Renal cortex interstitium (tissue), 11 donors: ENCODE results near the gene RSRP1. TPM values are rescaled to one million over a fixed set of nuclear protein-coding genes. Genes with fewer than 3 reads are reported as not detected.
"Not testable (repeated sequence)": the region's sequence is repeated elsewhere in the genome, so short reads cannot be mapped to it uniquely, and the experiment has no call there.

Source experiments
- DNase-seq, 11 donors: peaks; one replicate each; pipeline ENCODE4 v3.0.0-alpha.2; 2013; ENCODE audit warnings: low read depth in 9 of 11, low spot score in 4 of 11; ENCODE audit errors: extremely low read depth in 1 of 11
- polyA plus RNA-seq, 3 donors: library from polyadenylated mRNA; unstranded; fragments of 120-200 nt; gene quantifications; one replicate each; pipeline ENCODE4 v1.2.1, GENCODE V29; 2013; ENCODE audit not compliant: insufficient read length in 3 of 3

RSRP1 gene
- polyA plus RNA-seq, 3 donors = 136 to 237 (median 209) TPM

DNA sequence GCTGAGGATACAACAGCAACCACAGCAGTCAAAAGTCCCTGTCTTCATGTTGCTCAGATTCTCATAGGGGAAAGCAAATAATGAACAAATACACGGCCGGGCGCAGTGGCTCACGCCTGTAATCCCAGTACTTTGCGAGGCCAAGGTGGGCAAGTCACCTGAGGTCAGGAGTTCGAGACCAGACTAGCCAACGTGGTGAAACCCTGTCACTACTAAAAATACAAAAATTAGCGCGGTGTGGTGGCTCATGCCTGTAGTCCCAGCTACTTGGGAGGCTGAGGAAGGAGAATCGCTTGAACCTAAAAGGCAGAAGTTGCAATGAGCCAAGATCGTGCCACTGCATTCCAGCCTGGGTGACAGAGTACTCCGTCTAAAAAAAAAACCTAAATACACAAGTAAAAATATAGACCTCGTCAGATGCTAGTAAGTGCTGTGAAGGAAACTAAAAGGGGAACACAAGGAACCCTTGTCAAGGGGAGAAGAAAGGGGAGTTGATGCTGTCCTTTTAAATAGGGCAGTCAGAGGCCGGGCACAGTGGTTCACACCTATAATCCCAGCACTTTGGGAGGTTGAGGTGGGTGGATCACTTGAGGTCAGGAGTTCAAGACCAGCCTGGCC lies 21.0 kb upstream of the RSRP1 start:
- DNase-seq = not testable (repeated sequence)

- DNase-seq = peak in 6 of 11 donors; percentile 55 to 73 (median 64)
These were observed 20.3 kb upstream of the RSRP1 start for GRCh38 chr1:25267288-25268142.

- DNase-seq = not testable (repeated sequence)
These were observed 19.5 kb upstream of the RSRP1 start for GRCh38 chr1:25266554-25267287.

DNA sequence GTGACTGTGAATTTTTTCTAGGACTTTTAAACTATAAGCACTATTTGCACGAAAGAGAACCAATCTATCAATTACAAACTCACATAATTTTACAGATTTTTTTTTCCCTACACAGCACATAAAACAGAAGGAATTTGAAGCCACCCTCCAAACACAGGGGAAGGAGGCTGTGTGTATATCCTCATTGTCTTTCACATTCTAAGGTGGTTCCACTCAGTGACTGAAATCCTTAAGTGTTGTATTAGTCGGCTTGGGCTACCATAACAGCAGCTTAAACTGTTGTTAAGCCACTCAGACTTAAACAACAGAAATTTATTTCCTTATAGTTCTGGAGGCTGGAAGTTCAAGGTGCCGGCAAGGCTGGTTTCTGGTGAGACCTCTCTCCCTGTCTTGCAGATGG lies 13.1 kb upstream of the RSRP1 start:
- not testable (repeated sequence) for DNase-seq

- DNase-seq = not testable (repeated sequence)
These were observed 12.6 kb upstream of the RSRP1 start for GRCh38 chr1:25259813-25260212.

DNA sequence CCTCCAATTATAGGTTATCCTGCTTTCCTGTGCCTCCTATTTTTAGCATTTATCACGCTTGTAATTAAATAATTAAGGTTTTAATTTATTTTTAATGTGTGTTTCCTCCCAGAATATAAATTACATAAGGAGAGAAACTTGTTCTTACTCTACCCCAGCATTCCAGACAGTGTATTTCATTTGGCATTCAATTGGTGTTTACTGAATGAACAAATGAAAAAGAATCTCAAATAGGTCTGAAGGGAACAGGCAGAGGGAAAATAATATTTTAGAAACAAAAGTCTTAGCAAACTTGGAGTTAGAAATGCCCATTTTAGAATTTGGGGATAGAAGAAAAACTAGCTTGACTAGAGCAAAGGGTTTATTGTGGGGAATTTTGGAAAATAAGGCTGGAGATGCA lies 9.9 kb upstream of the RSRP1 start:
- DNase-seq = no peak

DNA sequence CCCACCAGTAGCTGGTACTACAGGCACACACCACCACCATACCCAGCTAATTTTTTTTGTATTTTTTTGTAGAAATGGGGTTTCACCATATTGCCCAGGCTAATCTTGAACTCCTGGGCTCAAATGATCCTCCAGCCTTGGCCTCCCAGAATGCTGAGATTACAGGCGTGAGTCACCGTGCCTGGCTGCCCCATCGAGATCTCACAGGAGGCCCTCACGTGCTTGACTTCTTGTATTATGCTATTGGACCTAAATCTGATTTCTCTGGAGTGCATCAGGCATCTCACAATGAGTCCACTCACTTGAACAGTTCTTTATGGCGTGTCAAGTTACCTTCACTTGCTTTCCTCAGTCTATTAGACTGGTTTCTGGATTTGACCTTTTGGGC lies 9.3 kb upstream of the RSRP1 start:
- DNase-seq = no peak

DNA sequence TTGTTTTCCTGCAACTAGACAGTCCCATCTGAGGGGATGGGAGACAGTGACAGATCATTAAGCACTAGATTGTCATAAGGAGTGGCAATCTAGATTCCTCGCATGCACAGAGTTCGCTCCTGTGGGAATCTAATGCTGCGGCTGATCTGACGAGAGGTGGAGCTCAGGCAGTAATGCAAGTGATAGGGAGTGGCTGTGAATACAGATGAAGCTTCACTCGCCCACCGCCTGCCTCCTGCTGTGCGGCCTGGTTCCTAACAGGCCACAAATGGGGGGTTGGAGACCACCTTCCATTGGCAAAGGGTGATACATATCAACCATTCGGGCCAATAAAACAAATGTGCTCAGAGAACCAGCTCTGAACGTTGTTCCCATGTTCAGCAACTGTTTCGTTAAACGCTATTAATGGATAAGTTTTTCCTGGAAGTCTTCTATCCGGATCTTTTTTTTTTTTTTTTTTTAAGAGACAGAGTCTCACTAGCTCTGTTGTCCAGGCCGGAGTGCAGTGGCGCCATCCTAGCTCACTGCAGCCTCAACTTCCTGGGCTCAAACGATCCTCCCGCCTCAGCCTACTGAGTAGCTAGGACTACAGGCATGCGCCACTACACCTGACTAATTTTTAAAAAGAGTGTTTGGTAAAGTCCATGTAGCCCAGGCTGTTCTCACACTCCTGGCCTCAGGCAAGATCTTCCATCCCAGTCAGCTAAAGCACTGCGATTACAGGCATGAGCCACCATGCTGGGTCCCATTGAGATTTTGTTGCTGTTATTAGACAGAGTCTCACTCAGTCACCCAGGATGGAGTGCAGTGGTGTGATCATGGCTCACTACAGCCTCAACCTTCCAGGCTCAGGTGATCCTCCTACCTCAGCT lies 8.7 kb upstream of the RSRP1 start:
- peak in 1 of 11 donors; percentile 48 for DNase-seq

DNA sequence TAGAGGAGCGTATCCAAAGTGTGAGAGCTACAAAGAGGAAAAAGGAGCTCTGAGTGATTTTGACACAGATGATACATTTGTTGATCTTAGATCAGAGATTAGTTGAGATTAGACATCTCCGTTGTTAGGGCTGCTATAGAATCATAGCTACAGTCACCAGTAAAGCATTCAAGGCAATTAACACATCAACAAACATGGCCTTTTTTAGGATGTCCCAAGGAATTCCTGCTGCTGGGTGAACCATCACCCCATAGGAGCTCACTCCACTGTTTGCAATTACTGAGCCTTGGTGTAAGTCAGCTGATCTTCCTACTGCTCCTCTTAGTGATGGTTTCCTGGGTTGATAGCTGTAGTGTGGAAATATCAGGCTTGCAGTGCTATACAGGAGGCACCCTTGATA lies 6.7 kb upstream of the RSRP1 start:
- DNase-seq = no peak

GRCh38 chr1:25247829-25248754 lies 838 bp upstream of the RSRP1 start:
- DNase-seq = no peak

DNA sequence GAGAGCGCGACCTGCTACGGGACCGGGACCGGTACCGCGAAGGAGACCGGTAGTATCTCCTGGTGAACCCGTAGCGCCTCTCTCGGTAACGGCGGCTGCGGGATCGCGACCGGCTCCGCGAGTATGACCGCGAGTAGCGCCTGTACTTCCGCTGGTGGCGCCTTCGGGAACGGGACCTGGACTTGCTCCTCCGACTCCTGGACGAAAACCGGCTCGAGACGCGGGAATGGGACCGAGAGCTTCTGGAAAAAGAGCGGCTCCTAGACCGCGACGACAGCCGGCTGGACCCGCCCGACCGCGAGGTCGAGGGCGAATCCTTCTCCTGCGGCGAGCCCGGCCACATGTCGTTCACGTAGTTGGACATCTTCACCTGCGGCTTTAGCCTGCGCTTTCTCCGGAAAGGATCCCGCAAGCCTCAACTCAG lies 642 bp downstream of the RSRP1 start:
- DNase-seq = no peak

- no peak for DNase-seq
These were observed 1.2 kb downstream of the RSRP1 start for GRCh38 chr1:25245809-25246599.

DNA sequence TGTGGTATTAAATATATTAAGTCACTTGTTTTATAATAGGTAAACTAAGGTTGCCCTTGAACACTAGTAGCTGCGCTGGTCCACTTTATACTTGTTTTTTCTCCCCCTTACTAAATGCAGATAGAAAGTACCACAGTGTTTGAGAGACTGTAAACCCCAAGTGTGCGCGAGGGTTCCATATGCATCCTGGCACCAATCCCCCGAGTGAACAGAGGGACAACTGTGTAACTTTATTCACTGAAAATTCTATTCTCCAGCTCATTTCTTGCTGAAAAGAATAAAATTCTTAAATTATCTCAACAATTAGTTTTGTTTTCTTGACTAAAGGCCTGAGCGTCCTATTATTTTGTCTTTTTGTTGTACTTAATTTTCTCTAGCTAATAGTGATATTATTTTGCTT lies 1.9 kb downstream of the RSRP1 start:
- DNase-seq = no peak

DNA sequence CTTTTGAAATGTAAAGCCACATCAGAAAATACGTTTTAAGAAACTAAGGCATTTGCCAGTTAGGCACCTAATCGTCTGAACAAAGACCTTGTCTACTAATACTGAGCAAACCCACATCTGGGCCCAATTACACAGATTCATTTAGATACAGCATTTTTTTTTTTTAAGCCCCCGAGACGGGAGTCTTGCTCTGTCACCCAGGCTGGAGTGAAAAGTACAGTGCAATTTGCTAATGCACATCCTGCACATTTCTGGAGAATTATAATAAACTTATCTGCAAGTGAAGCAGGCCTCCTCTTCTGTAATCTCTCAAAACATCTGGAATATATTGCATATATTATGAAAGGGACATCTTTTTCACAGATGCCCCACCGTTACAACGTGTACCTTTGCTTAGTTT lies 3.3 kb downstream of the RSRP1 start:
- no peak for DNase-seq

DNA sequence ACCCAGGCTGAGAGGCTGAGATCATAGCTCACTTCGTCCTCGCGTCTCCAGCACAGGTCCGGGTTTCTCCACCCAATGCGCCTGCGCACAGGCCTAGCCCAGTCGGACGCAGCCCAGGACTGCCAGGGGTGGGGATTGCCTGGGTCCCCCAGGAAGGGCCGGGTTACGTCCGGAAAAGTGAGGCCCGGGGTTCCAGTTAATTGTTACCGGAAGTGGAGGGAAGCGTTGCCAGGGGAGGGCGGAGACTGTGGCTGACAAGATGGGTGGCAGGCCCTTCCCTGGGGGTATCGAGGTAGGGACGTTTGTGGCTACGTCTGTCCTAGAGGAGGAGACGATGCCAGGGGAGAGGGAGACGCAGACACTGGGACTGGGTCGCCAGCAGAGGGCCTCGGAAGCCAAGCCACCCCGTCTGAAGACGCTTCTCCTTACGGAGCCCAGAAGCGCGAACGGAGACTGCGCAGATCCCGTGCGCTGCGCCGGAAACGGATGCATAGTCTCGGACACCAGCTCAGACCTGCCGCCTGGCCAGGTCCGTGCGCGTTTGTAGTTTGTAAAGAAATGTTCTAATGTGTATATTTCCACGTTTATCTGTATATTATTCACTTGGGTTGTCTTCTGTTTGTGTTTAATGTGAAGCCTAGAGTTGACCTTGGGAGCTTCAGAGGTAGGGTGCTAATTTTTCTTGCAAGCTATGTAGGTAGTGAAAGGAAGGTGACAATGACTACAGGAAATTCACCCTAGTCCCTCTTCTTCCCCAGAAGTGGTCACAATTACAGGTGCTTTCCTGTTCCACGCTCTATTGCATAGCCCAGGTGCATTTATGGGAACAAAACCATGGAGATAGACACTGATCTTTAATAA lies 7.3 kb downstream of the RSRP1 start:
- DNase-seq = peak; percentile 75 to 89 (median 81)

DNA sequence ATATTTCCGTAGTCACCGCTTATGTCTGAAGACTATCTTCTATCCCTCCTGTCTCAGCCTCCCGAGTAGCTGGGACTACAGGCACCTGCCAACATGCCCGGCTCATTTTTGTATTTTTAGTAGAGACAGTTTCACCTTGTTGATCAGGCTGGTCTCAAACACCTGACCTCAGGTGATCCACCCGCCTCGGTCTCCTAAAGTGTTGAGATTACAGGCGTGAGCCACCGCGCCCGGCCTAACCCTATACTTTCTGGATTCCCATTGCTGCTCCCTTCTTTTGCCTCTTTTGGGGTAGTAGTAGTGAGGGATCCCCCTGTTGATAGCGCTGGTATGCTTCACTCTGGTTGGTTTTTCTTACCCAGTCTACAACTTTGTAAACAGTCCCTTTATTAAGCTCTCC lies 9.2 kb downstream of the RSRP1 start:
- DNase-seq = no peak
